SK-N-SH treated with all-trans-retinoic acid at 6 μM for 48 hours (cell line): ENCODE data around the gene ERI2.

ENCODE experiments used
- ATAC-seq: fragments of 200-7000 bp; cut with Tn5 transposase; 3 replicates; pipeline ENCODE4 v1.9.1; 2020; ENCODE audit warnings: mild to moderate bottlenecking, moderate library complexity
- ARNTL ChIP-seq: fragments of 450-650 bp; formaldehyde crosslinking; IDR thresholded peaks from 2 replicates; pipeline ENCODE4 v1.5.0; 2020; ENCODE audit warnings: low read depth, mild to moderate bottlenecking, moderate library complexity, borderline replicate concordance
- CREB5 ChIP-seq: fragments of 250-450 bp; sonication (Bioruptor Pico); IDR thresholded peaks from 2 replicates; pipeline ENCODE4 v1.5.1; 2020; ENCODE audit warnings: low read depth, mild to moderate bottlenecking, moderate library complexity
- CSDC2 ChIP-seq: fragments of 250-450 bp; sonication (Bioruptor Pico); IDR thresholded peaks from 2 replicates; pipeline ENCODE4 v1.5.0; 2020; ENCODE audit warnings: mild to moderate bottlenecking, moderate library complexity
- ESRRG ChIP-seq: fragments of 250-450 bp; sonication (Bioruptor Pico); IDR thresholded peaks from 2 replicates; pipeline ENCODE4 v1.6.1; 2021; ENCODE audit warnings: mild to moderate bottlenecking
- GLIS3 ChIP-seq: fragments of 250-450 bp; sonication (Bioruptor Pico); IDR thresholded peaks from 2 replicates; pipeline ENCODE4 v1.5.0; 2020; ENCODE audit warnings: mild to moderate bottlenecking, moderate library complexity
- OSR1 ChIP-seq: fragments of 250-450 bp; sonication (Bioruptor Pico); IDR thresholded peaks from 2 replicates; pipeline ENCODE4 v1.8.0; 2022; ENCODE audit warnings: moderate library complexity, mild to moderate bottlenecking, inconsistent platforms
- PPARA ChIP-seq: fragments of 250-450 bp; sonication (Bioruptor Pico); IDR thresholded peaks from 2 replicates; pipeline ENCODE4 v1.5.0; 2020; ENCODE audit warnings: mild to moderate bottlenecking, borderline replicate concordance
- RARB ChIP-seq: fragments of 250-450 bp; sonication (Bioruptor Pico); IDR thresholded peaks from 2 replicates; pipeline ENCODE4 v1.8.0; 2021; ENCODE audit warnings: mild to moderate bottlenecking, moderate library complexity
- SNAI2 ChIP-seq: fragments of 250-450 bp; sonication (Bioruptor Pico); IDR thresholded peaks from 2 replicates; pipeline ENCODE4 v1.5.0; 2020; ENCODE audit warnings: mild to moderate bottlenecking, moderate library complexity
- TCF4 ChIP-seq: fragments of 250-450 bp; sonication (Bioruptor Pico); IDR thresholded peaks from 2 replicates; pipeline ENCODE4 v1.8.0; 2021; ENCODE audit warnings: mild to moderate bottlenecking, moderate library complexity, borderline replicate concordance
- TOX ChIP-seq: fragments of 250-450 bp; sonication (Bioruptor Pico); IDR thresholded peaks from 2 replicates; pipeline ENCODE4 v1.8.0; 2021; ENCODE audit warnings: mild to moderate bottlenecking, moderate library complexity, borderline replicate concordance
- ZC3H10 ChIP-seq: fragments of 250-450 bp; sonication (Bioruptor Pico); IDR thresholded peaks from 2 replicates; pipeline ENCODE4 v1.5.1; 2021; ENCODE audit warnings: mild to moderate bottlenecking, moderate library complexity
- ZFP3 ChIP-seq: fragments of 250-450 bp; sonication (Bioruptor Pico); IDR thresholded peaks from 2 replicates; pipeline ENCODE4 v1.5.0; 2020; ENCODE audit warnings: mild to moderate bottlenecking, moderate library complexity
- ZFP30 ChIP-seq: fragments of 450-650 bp; formaldehyde crosslinking; IDR thresholded peaks from 2 replicates; pipeline ENCODE4 v1.5.0; 2022; ENCODE audit warnings: mild to moderate bottlenecking, moderate library complexity
- ZNF565 ChIP-seq: fragments of 450-650 bp; formaldehyde crosslinking; conservative IDR thresholded peaks from 2 replicates; pipeline ENCODE4 v1.5.0; 2020; ENCODE audit warnings: low read depth, mild to moderate bottlenecking, moderate library complexity
- ZNF70 ChIP-seq: fragments of 450-650 bp; formaldehyde crosslinking; IDR thresholded peaks from 2 replicates; pipeline ENCODE4 v1.5.0; 2020; ENCODE audit warnings: mild to moderate bottlenecking, moderate library complexity
- ZNF8 ChIP-seq: fragments of 450-650 bp; formaldehyde crosslinking; IDR thresholded peaks from 2 replicates; pipeline ENCODE4 v1.5.0; 2020; ENCODE audit warnings: mild to moderate bottlenecking, moderate library complexity
- TF ChIP-seq, protein P1 (sequence below): fragments of 250-450 bp; sonication (Bioruptor Pico); IDR thresholded peaks from 2 replicates; pipeline ENCODE4 v1.5.0; 2020; ENCODE audit warnings: mild to moderate bottlenecking, moderate library complexity
- TF ChIP-seq, protein P2 (sequence below): fragments of 250-450 bp; sonication (Bioruptor Pico); IDR thresholded peaks from 2 replicates; pipeline ENCODE4 v1.8.0; 2020; ENCODE audit warnings: mild to moderate bottlenecking, moderate library complexity, borderline replicate concordance
- TF ChIP-seq, protein P3 (sequence below): fragments of 250-450 bp; sonication (Bioruptor Pico); IDR thresholded peaks from 2 replicates; pipeline ENCODE4 v1.5.1; 2021; ENCODE audit warnings: mild to moderate bottlenecking, moderate library complexity

ERI2 gene

DNA sequence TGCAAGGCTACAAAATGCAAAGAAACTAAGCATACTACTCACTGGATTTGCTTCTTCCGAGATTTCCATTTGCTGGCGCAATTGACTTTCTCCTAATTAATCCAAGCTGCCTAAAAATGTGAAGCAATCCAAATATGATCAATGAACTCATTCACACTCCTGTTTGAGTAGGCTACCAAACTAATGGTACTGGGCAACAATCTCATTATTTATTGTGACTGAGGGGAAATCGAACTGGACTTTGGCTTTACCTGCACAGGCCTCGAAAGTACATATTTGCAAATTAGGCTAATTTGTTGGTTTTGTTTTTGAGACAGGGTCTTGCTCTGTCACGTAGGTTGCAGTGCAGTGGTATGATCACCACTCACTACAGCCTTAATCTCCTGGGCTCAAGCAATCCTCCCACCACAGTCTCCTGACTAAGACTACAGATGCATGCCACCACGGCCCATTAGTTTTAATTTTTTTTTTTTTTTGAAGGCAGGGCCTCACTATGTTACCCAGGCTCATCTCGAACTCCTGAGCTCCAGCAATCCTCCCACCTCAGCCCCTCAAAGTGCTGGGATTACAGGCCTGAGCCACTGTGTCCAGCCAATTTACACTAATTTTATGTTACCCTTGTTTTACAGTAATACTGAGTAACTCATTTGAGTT, 2.6 kb downstream of the ERI2 start:
- no peak for ATAC-seq
- TF ChIP-seq, protein P1, sequence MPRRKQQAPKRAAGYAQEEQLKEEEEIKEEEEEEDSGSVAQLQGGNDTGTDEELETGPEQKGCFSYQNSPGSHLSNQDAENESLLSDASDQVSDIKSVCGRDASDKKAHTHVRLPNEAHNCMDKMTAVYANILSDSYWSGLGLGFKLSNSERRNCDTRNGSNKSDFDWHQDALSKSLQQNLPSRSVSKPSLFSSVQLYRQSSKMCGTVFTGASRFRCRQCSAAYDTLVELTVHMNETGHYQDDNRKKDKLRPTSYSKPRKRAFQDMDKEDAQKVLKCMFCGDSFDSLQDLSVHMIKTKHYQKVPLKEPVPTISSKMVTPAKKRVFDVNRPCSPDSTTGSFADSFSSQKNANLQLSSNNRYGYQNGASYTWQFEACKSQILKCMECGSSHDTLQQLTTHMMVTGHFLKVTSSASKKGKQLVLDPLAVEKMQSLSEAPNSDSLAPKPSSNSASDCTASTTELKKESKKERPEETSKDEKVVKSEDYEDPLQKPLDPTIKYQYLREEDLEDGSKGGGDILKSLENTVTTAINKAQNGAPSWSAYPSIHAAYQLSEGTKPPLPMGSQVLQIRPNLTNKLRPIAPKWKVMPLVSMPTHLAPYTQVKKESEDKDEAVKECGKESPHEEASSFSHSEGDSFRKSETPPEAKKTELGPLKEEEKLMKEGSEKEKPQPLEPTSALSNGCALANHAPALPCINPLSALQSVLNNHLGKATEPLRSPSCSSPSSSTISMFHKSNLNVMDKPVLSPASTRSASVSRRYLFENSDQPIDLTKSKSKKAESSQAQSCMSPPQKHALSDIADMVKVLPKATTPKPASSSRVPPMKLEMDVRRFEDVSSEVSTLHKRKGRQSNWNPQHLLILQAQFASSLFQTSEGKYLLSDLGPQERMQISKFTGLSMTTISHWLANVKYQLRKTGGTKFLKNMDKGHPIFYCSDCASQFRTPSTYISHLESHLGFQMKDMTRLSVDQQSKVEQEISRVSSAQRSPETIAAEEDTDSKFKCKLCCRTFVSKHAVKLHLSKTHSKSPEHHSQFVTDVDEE (CRISPR knock-in tag), result no peak
- no peak for TF ChIP-seq ZNF565
- TF ChIP-seq, all 23 proteins: peak for 0

GRCh38 chr16:20803192-20803560, 3.1 kb downstream of the ERI2 start:
- TF ChIP-seq GLIS3 (CRISPR knock-in tag) (no peak), TOX (CRISPR knock-in tag) (no peak), ZFP3 (CRISPR knock-in tag) (no peak), ZNF565 (no peak), TCF4 (CRISPR knock-in tag) (no peak), OSR1 (no peak), ZFP30 (CRISPR knock-in tag) (no peak), ZC3H10 (CRISPR knock-in tag) (no peak)
- TF ChIP-seq, protein P2, sequence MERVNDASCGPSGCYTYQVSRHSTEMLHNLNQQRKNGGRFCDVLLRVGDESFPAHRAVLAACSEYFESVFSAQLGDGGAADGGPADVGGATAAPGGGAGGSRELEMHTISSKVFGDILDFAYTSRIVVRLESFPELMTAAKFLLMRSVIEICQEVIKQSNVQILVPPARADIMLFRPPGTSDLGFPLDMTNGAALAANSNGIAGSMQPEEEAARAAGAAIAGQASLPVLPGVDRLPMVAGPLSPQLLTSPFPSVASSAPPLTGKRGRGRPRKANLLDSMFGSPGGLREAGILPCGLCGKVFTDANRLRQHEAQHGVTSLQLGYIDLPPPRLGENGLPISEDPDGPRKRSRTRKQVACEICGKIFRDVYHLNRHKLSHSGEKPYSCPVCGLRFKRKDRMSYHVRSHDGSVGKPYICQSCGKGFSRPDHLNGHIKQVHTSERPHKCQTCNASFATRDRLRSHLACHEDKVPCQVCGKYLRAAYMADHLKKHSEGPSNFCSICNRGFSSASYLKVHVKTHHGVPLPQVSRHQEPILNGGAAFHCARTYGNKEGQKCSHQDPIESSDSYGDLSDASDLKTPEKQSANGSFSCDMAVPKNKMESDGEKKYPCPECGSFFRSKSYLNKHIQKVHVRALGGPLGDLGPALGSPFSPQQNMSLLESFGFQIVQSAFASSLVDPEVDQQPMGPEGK (CRISPR knock-in tag), result no peak
- TF ChIP-seq, protein P1 (CRISPR knock-in tag), result no peak
- TF ChIP-seq, protein P3, sequence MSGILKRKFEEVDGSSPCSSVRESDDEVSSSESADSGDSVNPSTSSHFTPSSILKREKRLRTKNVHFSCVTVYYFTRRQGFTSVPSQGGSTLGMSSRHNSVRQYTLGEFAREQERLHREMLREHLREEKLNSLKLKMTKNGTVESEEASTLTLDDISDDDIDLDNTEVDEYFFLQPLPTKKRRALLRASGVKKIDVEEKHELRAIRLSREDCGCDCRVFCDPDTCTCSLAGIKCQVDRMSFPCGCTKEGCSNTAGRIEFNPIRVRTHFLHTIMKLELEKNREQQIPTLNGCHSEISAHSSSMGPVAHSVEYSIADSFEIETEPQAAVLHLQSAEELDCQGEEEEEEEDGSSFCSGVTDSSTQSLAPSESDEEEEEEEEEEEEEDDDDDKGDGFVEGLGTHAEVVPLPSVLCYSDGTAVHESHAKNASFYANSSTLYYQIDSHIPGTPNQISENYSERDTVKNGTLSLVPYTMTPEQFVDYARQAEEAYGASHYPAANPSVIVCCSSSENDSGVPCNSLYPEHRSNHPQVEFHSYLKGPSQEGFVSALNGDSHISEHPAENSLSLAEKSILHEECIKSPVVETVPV (CRISPR knock-in tag), result no peak
- TF ChIP-seq, all 23 proteins: peak for 0

GRCh38 chr16:20801278-20801677, 5.0 kb downstream of the ERI2 start:
- no peak for ATAC-seq
- TF ChIP-seq ARNTL (CRISPR knock-in tag), result no peak
- TF ChIP-seq OSR1, result no peak
- no peak for TF ChIP-seq RARB (CRISPR knock-in tag)
- TF ChIP-seq, protein P2 (CRISPR knock-in tag), result no peak
- no peak for TF ChIP-seq ZNF8 (CRISPR knock-in tag)
- TF ChIP-seq, protein P3 (CRISPR knock-in tag), result no peak
- TF ChIP-seq, protein P1 (CRISPR knock-in tag), result no peak
- no peak for TF ChIP-seq CREB5 (CRISPR knock-in tag)
- TF ChIP-seq ZFP30 (CRISPR knock-in tag), result no peak
- TF ChIP-seq ESRRG (CRISPR knock-in tag), result no peak
- TF ChIP-seq SNAI2 (CRISPR knock-in tag), result no peak
- no peak for TF ChIP-seq GLIS3 (CRISPR knock-in tag)
- no peak for TF ChIP-seq PPARA (CRISPR knock-in tag)
- TF ChIP-seq CSDC2 (CRISPR knock-in tag), result no peak
- TF ChIP-seq ZC3H10 (CRISPR knock-in tag), result no peak
- TF ChIP-seq ZNF70, result no peak

More at GRCh38 chr16:20803192-20803560, 3.1 kb downstream of the ERI2 start:
- ATAC-seq, result no peak
